ENCODE results near the gene C1QTNF8. TPM values are rescaled to one million over a fixed set of nuclear protein-coding genes. Genes with fewer than 3 reads are reported as not detected.

C1QTNF8 gene
- total RNA-seq, 1 donor = not detected

DNA sequence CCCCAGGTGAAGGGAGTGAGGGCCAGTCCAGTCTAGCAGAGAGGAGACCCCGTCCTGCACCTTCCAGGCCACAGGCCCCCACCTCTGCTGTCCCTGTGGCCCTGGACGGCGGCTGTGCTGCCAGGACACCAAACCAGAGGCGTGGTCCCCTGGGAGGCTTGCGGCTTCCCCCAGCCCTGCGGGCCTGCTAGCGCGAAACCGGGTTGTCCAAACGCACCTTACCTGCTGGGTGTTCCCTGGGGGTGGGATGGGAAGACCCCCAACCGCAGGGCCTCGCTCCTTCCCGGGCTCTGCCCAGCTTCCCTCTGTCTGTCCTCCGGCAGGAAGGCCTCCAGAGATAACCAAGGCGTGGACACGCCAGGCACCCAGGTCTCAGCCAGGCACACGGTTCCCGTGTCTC lies 37.2 kb upstream of the C1QTNF8 start:
- no peak for DNase-seq (ENCODE audit: low read depth)
- no peak overlapping the region for H3K4me3 ChIP-seq (ENCODE audit: low read depth, low read length)
- TF ChIP-seq, protein P1, sequence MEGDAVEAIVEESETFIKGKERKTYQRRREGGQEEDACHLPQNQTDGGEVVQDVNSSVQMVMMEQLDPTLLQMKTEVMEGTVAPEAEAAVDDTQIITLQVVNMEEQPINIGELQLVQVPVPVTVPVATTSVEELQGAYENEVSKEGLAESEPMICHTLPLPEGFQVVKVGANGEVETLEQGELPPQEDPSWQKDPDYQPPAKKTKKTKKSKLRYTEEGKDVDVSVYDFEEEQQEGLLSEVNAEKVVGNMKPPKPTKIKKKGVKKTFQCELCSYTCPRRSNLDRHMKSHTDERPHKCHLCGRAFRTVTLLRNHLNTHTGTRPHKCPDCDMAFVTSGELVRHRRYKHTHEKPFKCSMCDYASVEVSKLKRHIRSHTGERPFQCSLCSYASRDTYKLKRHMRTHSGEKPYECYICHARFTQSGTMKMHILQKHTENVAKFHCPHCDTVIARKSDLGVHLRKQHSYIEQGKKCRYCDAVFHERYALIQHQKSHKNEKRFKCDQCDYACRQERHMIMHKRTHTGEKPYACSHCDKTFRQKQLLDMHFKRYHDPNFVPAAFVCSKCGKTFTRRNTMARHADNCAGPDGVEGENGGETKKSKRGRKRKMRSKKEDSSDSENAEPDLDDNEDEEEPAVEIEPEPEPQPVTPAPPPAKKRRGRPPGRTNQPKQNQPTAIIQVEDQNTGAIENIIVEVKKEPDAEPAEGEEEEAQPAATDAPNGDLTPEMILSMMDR (IDR thresholded peaks at IDR 0.05; ENCODE audit: insufficient read depth, low read depth, low read length) = no peak

DNA sequence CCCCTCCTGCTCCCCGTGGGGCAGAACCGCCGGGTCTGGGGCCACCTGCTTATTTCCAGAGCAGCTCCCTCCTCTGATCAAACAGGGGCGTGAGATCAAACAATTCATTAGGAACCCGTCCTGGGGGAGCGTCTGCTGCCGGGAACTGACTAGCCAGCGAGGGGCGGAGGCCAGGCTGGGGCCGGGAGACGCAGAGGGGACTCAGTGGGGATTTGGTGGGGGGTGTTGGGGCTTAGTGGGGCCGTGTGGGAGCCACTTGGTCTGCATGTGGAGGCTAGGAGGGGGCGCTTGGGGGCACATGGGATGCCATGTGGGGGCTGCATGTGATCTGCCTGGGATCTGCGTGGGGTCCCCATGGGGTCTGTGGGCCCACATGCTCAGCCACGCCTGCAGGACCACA lies 36.4 kb upstream of the C1QTNF8 start:
- TF ChIP-seq, protein P1 (IDR thresholded peaks at IDR 0.05; ENCODE audit: insufficient read depth, low read depth, low read length) = no peak
- no peak overlapping the region for H3K4me3 ChIP-seq (ENCODE audit: low read depth, low read length)
- no peak for DNase-seq (ENCODE audit: low read depth)

DNA sequence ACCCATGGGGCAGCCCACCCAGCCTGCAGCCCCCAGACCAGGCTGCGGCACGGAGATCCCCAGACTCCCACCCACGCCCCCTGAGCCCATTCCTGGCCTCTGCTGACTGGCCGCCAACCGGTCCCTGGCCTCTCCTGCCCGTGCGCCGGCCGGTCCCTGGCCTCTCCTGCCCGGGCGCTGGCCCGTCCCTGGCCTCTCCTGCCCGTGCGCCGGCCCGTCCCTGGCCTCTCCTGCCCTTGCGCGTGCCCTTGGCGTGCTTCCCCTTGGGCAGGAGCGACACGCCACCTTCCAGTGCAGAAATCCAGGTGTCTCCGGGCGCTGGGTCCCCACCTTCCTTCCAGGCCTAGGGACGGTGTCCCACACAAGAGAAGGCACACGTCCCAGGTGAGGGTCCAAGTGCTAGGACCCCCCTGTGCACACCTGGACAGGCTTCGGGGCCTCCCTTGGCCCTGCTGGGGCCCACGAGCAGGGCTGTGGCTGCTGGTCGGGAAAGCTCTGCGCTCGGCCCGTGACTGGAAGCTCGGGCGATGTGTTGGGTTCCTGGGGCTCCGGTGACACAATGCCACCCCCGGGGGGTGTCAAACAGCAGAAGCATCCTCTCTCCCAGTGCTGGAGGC lies 35.4 kb upstream of the C1QTNF8 start:
- no peak for DNase-seq (ENCODE audit: low read depth)
- TF ChIP-seq, protein P1 (IDR thresholded peaks at IDR 0.05; ENCODE audit: insufficient read depth, low read depth, low read length) = no peak
- H3K4me3 ChIP-seq (ENCODE audit: low read depth, low read length) = no peak overlapping the region

DNA sequence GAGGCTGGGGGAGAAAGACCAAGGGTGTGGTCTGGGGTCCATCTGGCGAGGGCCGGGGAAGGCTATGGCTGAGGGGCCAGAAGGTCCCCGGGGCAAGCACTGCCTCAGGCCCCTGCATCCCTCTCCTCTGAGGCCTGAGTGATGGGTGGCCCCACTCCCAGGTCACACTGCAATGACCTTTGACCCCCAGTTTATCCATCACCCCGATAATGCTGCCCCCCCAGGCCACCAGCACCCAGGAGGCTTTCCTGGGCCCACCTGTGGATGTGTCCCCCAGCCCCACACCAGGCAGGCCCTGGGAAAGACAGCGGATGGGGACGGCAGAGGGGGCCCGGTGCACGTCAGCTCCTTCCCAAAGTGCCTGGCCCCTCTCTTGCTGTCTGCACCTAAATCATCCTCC lies 34.3 kb upstream of the C1QTNF8 start:
- no peak for DNase-seq (ENCODE audit: low read depth)
- TF ChIP-seq, protein P1 (IDR thresholded peaks at IDR 0.05; ENCODE audit: insufficient read depth, low read depth, low read length) = no peak
- no peak overlapping the region for H3K4me3 ChIP-seq (ENCODE audit: low read depth, low read length)

DNA sequence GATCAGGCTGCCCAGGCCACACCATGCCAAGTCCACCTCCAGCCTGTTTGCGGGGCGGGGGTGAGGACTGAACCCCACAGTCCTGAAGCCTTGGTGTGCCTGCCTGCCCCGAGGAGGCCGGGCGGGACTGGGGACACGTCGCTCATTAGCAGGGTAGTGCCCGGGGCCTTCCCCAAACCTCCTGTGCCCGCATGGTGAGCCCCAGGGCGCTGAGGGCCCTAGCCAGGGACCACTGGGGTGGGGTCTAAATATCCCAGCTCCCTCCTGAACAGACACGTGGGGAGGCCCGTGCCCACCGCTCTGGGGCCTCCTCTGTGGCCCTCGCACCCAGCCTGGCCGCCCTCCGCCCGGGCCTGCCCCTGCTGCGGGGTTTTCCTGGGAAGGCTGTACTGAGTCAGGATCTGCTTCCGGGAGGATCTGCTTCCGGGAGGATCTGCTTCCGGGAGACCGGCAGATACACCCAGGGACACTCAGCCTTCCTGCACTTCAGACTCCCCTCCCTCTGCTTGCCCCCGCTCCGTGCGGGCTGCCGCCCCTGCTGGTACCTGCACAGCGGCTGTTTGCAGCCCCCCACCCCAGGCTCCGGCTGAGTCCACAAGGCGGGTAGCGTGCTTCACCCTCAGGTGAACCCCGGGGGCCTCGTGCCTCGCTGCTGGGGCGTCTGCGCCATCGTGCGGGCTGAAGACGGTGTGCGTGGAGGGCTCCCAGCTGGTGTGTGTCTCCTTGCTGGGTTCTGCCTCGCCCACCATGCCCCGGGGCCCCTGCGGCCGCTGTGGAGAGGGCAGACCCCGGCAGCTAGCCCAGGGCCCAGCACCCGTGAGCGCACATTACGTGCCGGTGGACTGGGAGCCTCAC lies 33.3 kb upstream of the C1QTNF8 start:
- DNase-seq (ENCODE audit: low read depth) = no peak
- TF ChIP-seq, protein P1 (IDR thresholded peaks at IDR 0.05; ENCODE audit: insufficient read depth, low read depth, low read length) = no peak
- no peak overlapping the region for H3K4me3 ChIP-seq (ENCODE audit: low read depth, low read length)

DNA sequence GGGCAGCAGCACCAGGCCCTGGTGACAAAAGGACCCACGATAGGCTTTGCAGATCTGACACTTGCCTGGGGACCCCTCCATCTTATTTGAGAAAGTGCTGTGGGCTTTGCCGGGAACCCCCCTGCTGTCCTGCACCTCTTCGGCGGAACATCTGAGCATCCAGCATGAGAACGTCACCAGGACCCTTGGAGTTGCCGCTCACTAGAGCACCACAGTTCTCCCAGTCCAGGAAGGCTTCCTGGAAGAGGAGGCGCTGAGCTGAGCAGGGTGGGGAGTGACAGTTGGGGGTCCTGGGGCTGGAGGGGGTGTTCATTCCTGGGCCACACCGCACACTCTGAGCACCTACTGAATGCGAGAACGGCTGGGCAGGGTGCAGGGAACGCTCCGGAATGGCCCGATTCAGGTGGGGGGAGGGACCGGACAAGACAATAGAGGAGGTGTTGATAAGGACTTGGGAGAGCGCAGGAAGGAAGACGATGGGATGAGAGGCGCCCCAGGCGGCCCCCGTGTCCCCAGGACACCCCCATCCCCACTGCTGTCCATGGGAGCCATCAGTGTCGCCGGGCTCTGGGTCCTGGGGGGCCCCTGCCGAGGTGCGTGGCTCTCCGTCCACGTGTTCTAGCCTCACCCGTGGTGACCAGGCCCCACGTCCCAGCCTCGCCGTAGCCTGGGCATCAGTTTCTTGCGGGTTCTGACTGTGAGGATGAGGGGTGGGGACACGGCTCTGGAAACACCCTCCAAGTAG lies 32.1 kb upstream of the C1QTNF8 start:
- no peak for DNase-seq (ENCODE audit: low read depth)
- no peak overlapping the region for H3K4me3 ChIP-seq (ENCODE audit: low read depth, low read length)
- TF ChIP-seq, protein P1 (IDR thresholded peaks at IDR 0.05; ENCODE audit: insufficient read depth, low read depth, low read length) = no peak
